ENCODE results near the gene UBE2F.

The UBE2F gene

GRCh38 chr2:237922641-237923361 lies 44.0 kb upstream of the UBE2F start:
- TF ChIP-seq CEBPB (IDR thresholded peaks at IDR 0.05), result no peak
- no peak for TF ChIP-seq EP300 (IDR thresholded peaks at IDR 0.05; ENCODE audit: borderline replicate concordance)
- no peak for TF ChIP-seq FOXM1 (IDR thresholded peaks at IDR 0.05; ENCODE audit: borderline replicate concordance, low read depth)
- TF ChIP-seq REST (IDR thresholded peaks at IDR 0.05; ENCODE audit: low read depth), result no peak
- no peak for TF ChIP-seq TCF12 (IDR thresholded peaks at IDR 0.05; ENCODE audit: low read depth)
- no peak for TF ChIP-seq NFIC (IDR thresholded peaks at IDR 0.05)
- TF ChIP-seq TEAD4 (IDR thresholded peaks at IDR 0.05), result no peak
- no peak for TF ChIP-seq RAD21 (IDR thresholded peaks at IDR 0.05; ENCODE audit: low read depth)
- no peak for TF ChIP-seq EGR1 (IDR thresholded peaks at IDR 0.05)
- TF ChIP-seq TAF1 (IDR thresholded peaks at IDR 0.05; ENCODE audit: low read depth), result no peak
- TF ChIP-seq, protein P1, sequence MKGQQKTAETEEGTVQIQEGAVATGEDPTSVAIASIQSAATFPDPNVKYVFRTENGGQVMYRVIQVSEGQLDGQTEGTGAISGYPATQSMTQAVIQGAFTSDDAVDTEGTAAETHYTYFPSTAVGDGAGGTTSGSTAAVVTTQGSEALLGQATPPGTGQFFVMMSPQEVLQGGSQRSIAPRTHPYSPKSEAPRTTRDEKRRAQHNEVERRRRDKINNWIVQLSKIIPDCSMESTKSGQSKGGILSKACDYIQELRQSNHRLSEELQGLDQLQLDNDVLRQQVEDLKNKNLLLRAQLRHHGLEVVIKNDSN (IDR thresholded peaks at IDR 0.05), result peak; percentile 63; the same call in 1 of the 2 replicates
- no peak for TF ChIP-seq ZBTB7A (IDR thresholded peaks at IDR 0.05; ENCODE audit: low read depth)
- TF ChIP-seq, protein P2, sequence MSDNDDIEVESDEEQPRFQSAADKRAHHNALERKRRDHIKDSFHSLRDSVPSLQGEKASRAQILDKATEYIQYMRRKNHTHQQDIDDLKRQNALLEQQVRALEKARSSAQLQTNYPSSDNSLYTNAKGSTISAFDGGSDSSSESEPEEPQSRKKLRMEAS (IDR thresholded peaks at IDR 0.05), result peak; percentile 44; the same call in 1 of the 2 replicates
- TF ChIP-seq CREB1 (IDR thresholded peaks at IDR 0.05; ENCODE audit: low read depth), result no peak
- TF ChIP-seq YY1 (IDR thresholded peaks at IDR 0.05; ENCODE audit: low read depth), result 0 out of 2 replicates have a peak, but pooled peaks have one; percentile 45

GRCh38 chr2:237923481-237924163 lies 43.2 kb upstream of the UBE2F start:
- TF ChIP-seq, protein P2 (IDR thresholded peaks at IDR 0.05), result peak; percentile 49; the same call in 1 of the 2 replicates
- peak; percentile 71 for TF ChIP-seq YY1 (IDR thresholded peaks at IDR 0.05; ENCODE audit: low read depth)
- peak; percentile 67 for TF ChIP-seq RAD21 (IDR thresholded peaks at IDR 0.05; ENCODE audit: low read depth)
- TF ChIP-seq, protein P1 (IDR thresholded peaks at IDR 0.05), result peak; percentile 47; the same call in 1 of the 2 replicates
- no peak for TF ChIP-seq ZBTB7A (IDR thresholded peaks at IDR 0.05; ENCODE audit: low read depth)

DNA sequence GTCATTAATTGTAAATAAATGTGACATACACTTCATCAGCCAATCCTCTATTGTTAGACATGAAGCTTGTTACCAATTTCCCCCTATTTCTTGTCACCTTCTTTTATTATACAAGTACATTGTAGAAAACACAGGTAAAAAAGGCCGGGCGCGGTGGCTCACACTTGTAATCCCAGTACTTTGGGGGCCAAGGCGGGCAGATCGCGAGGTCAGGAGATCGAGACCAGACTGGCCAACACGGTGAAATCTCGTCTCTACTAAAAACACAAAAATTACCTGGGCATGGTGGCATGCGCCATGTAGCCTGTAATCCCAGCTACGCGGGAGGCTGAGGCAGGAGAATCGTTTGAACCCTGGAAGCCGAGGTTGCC lies 42.7 kb upstream of the UBE2F start:
- TF ChIP-seq EGR1 (IDR thresholded peaks at IDR 0.05) (no peak), FOXM1 (IDR thresholded peaks at IDR 0.05; ENCODE audit: borderline replicate concordance, low read depth) (no peak), CREB1 (IDR thresholded peaks at IDR 0.05; ENCODE audit: low read depth) (no peak), NFIC (IDR thresholded peaks at IDR 0.05) (no peak), YY1 (IDR thresholded peaks at IDR 0.05; ENCODE audit: low read depth) (no peak), TCF12 (IDR thresholded peaks at IDR 0.05; ENCODE audit: low read depth) (no peak), TAF1 (IDR thresholded peaks at IDR 0.05; ENCODE audit: low read depth) (no peak), RAD21 (IDR thresholded peaks at IDR 0.05; ENCODE audit: low read depth) (no peak), TEAD4 (IDR thresholded peaks at IDR 0.05) (no peak)
- TF ChIP-seq, protein P1 (IDR thresholded peaks at IDR 0.05), result no peak
- TF ChIP-seq, protein P2 (IDR thresholded peaks at IDR 0.05), result no peak

- TF ChIP-seq, protein P2 (IDR thresholded peaks at IDR 0.05), result no peak
- TF ChIP-seq REST (IDR thresholded peaks at IDR 0.05; ENCODE audit: low read depth), result peak; percentile 87
These were observed 39.7 kb upstream of the UBE2F start for GRCh38 chr2:237927135-237927534.

DNA sequence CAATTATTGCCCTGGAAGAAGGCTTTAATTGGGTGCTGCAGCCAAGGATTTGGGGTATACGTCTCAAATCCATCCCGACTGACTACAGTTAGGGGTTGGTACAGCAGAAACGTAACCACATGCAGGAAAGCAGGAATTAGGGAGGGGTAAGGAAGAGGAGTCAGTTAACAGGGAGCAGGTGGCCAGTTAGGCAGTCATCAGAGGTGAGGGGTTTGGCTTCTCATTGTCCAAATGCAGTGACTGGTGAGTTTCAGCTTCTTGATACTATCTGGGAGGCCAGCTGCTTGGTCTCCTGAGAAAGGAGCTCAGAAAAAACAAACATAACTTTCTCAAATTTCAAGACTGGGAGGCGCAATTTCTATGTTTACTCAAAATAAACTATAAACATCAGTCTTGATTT lies 38.8 kb upstream of the UBE2F start:
- TF ChIP-seq ZBTB7A (IDR thresholded peaks at IDR 0.05; ENCODE audit: low read depth) (no peak), CREB1 (IDR thresholded peaks at IDR 0.05; ENCODE audit: low read depth) (no peak), CEBPB (IDR thresholded peaks at IDR 0.05) (no peak), TAF1 (IDR thresholded peaks at IDR 0.05; ENCODE audit: low read depth) (no peak), REST (IDR thresholded peaks at IDR 0.05; ENCODE audit: low read depth) (no peak), TCF12 (IDR thresholded peaks at IDR 0.05; ENCODE audit: low read depth) (no peak), YY1 (IDR thresholded peaks at IDR 0.05; ENCODE audit: low read depth) (no peak), NFIC (IDR thresholded peaks at IDR 0.05) (no peak), TEAD4 (IDR thresholded peaks at IDR 0.05) (no peak)

All from Ishikawa (cell line).